ENCODE results near the gene GRM8.

DNA sequence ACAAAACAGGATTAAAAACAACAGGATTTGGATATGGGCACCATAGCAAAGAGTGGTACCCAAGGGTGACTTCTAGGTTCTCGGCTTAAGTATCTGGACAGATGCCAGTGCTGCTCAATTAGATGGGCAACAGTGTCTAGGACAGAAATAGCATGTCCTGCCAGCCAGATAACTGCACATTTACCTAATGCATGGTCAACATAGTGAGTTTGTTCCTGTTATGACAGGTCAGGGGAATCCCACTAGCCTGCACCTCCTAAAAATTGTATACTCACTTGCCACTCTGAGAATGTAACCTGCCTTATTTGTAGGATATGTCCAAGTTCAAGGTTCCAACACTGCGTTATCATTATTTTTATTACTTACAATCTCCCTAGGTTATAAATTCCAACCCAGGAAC is 471.7 kb downstream of the GRM8 start:
- TF ChIP-seq TAF1 (IDR thresholded peaks at IDR 0.05; ENCODE audit: low read depth) (no peak), RAD21 (IDR thresholded peaks at IDR 0.05; ENCODE audit: low read depth) (no peak), FOXM1 (IDR thresholded peaks at IDR 0.05; ENCODE audit: borderline replicate concordance, low read depth) (no peak), EP300 (IDR thresholded peaks at IDR 0.05; ENCODE audit: borderline replicate concordance) (no peak), TCF12 (IDR thresholded peaks at IDR 0.05; ENCODE audit: low read depth) (no peak), CEBPB (IDR thresholded peaks at IDR 0.05) (no peak), ZBTB7A (IDR thresholded peaks at IDR 0.05; ENCODE audit: low read depth) (no peak)
- TF ChIP-seq, protein P1, sequence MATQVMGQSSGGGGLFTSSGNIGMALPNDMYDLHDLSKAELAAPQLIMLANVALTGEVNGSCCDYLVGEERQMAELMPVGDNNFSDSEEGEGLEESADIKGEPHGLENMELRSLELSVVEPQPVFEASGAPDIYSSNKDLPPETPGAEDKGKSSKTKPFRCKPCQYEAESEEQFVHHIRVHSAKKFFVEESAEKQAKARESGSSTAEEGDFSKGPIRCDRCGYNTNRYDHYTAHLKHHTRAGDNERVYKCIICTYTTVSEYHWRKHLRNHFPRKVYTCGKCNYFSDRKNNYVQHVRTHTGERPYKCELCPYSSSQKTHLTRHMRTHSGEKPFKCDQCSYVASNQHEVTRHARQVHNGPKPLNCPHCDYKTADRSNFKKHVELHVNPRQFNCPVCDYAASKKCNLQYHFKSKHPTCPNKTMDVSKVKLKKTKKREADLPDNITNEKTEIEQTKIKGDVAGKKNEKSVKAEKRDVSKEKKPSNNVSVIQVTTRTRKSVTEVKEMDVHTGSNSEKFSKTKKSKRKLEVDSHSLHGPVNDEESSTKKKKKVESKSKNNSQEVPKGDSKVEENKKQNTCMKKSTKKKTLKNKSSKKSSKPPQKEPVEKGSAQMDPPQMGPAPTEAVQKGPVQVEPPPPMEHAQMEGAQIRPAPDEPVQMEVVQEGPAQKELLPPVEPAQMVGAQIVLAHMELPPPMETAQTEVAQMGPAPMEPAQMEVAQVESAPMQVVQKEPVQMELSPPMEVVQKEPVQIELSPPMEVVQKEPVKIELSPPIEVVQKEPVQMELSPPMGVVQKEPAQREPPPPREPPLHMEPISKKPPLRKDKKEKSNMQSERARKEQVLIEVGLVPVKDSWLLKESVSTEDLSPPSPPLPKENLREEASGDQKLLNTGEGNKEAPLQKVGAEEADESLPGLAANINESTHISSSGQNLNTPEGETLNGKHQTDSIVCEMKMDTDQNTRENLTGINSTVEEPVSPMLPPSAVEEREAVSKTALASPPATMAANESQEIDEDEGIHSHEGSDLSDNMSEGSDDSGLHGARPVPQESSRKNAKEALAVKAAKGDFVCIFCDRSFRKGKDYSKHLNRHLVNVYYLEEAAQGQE (IDR thresholded peaks at IDR 0.05; ENCODE audit: low read depth): no peak
- TF ChIP-seq, protein P2, sequence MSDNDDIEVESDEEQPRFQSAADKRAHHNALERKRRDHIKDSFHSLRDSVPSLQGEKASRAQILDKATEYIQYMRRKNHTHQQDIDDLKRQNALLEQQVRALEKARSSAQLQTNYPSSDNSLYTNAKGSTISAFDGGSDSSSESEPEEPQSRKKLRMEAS (IDR thresholded peaks at IDR 0.05): no peak

Measured in Ishikawa (cell line).